Ascending aorta (tissue), 2 donors: ENCODE results near the gene TRMT44. TPM values are rescaled to one million over a fixed set of nuclear protein-coding genes. Genes with fewer than 3 reads are reported as not detected.

Experiments used
- DNase-seq, 2 donors: peaks; one replicate each; pipeline ENCODE4 v3.0.0-alpha.2; 2019; ENCODE audit warnings: low spot score in 2 of 2
- H3K27ac ChIP-seq, 2 donors: fragments of 200-600 bp; sonication (generic); one replicate each; pipeline ENCODE4 v1.5.1; 2016 to 2017; ENCODE audit warnings: mild to moderate bottlenecking in 1 of 2
- H3K27me3 ChIP-seq: fragments of 200-600 bp; sonication (generic); one replicate; pipeline ENCODE4 v1.5.1; 2017
- H3K36me3 ChIP-seq, 2 donors: fragments of 200-600 bp; sonication (generic); one replicate each; pipeline ENCODE4 v1.5.1; 2016
- H3K4me1 ChIP-seq, 2 donors: fragments of 200-600 bp; sonication (generic); one replicate each; pipeline ENCODE4 v1.5.1; 2016 to 2017; ENCODE audit warnings: mild to moderate bottlenecking in 1 of 2
- H3K4me3 ChIP-seq, 2 donors: fragments of 200-600 bp; sonication (generic); one replicate each; pipeline ENCODE4 v1.5.1; 2016 to 2017; ENCODE audit warnings: mild to moderate bottlenecking in 1 of 2
- H3K9me3 ChIP-seq, 2 donors: fragments of 200-600 bp; sonication (generic); one replicate each; pipeline ENCODE4 v1.5.1; 2016
- CTCF ChIP-seq, 3 experiments: fragments of 200-600 bp in 2 of 3; fragments of 450-650 bp in 1 of 3; sonication (generic) in 2 of 3; IDR thresholded peaks; one replicate each; pipeline ENCODE4 v1.5.1; 2016 to 2019; ENCODE audit warnings: antibody characterized with exemption in 3 of 3, mild to moderate bottlenecking in 1 of 3, moderate library complexity in 1 of 3
- intact Hi-C: fragments of 100-400 bp; cut with DNase I; formaldehyde crosslinking; loops from one replicate; pipeline ENCODE4 v1.15.1; 2023
- total RNA-seq: library from RNA; depleted of rRNA; stranded (reverse); fragments of >200 nt; gene quantifications from one replicate; pipeline ENCODE4 v1.1.0, GENCODE V29; 2016

The TRMT44 gene
- total RNA-seq: 39.8 TPM

- Histone ChIP-seq H3K36me3 (peaks cover 0 to 5% of the 10 kb centered on the region in 2 donors), H3K9me3 (no peaks in the 10 kb centered on the region), H3K4me3 (peak within 1 kb of the TSS; percentile 89 to 93), H3K4me1 (peaks cover 7 to 31% of the 10 kb centered on the region in 2 donors), H3K27ac (peak within 1 kb of the TSS; percentile 95 to 97), H3K27me3 (no peaks in the 10 kb centered on the region)
- no peak for TF ChIP-seq CTCF (IDR thresholded peaks at IDR 0.05)
- DNase-seq: peak; percentile 79 to 97
- intact Hi-C loops: loop anchor here (1.0 to 2.0 kb wide), 2 partner anchors 12 to 38 kb away; no protein-coding TSS in a partner anchor
Observed at GRCh38 chr4:8440492-8441311, at the start of gene TRMT44, which contains the start of gene ACOX3. TRMT44 (plus strand) TSS chr4:8440777; CDS start chr4:8440823, 46 bp downstream. ACOX3 (minus strand) TSS chr4:8440723; CDS start chr4:8416521, 24,202 bp downstream.

- no peak for TF ChIP-seq CTCF (IDR thresholded peaks at IDR 0.05)
- DNase-seq: no peak
- H3K4me1 ChIP-seq: peaks cover 6 to 24% of the 10 kb centered on the region in 2 donors
- H3K27ac ChIP-seq: no peak overlapping the region
- H3K36me3 ChIP-seq: peaks cover 52 to 59% of the 10 kb centered on the region in 2 donors
- no peaks in the 10 kb centered on the region for H3K9me3 ChIP-seq
- H3K4me3 ChIP-seq: no peak overlapping the region
- no peaks in the 10 kb centered on the region for H3K27me3 ChIP-seq
- intact Hi-C loops: loop anchor here (5.0 kb wide), 1 partner anchor 194 kb away; the partner anchor contains the start of gene SH3TC1
Observed at GRCh38 chr4:8391071-8391470, 49.5 kb upstream of the TRMT44 start.

- Histone ChIP-seq H3K36me3 (peaks cover 50 to 60% of the 10 kb centered on the region in 2 donors), H3K4me1 (peaks cover 6 to 24% of the 10 kb centered on the region in 2 donors), H3K9me3 (no peaks in the 10 kb centered on the region), H3K4me3 (no peak overlapping the region), H3K27me3 (no peaks in the 10 kb centered on the region), H3K27ac (peak overlapping the region; percentile 38 to 57)
- DNase-seq: no peak
- no peak for TF ChIP-seq CTCF (IDR thresholded peaks at IDR 0.05)
- intact Hi-C loops: loop anchor here (5.0 kb wide), 1 partner anchor 195 kb away; the partner anchor contains the start of gene SH3TC1
Observed at GRCh38 chr4:8391972-8392371, 48.6 kb upstream of the TRMT44 start.

GRCh38 chr4:8392591-8393190, 47.9 kb upstream of the TRMT44 start:
- intact Hi-C loops: loop anchor here (5.0 kb wide), 1 partner anchor 195 kb away; the partner anchor contains the start of gene SH3TC1
- Histone ChIP-seq H3K4me3 (no peak overlapping the region), H3K4me1 (peaks cover 6 to 24% of the 10 kb centered on the region in 2 donors), H3K27ac (peak overlapping the region; percentile 38 to 57), H3K9me3 (no peaks in the 10 kb centered on the region), H3K36me3 (peaks cover 50 to 57% of the 10 kb centered on the region in 2 donors), H3K27me3 (no peaks in the 10 kb centered on the region)
- no peak for TF ChIP-seq CTCF (IDR thresholded peaks at IDR 0.05)
- DNase-seq: no peak

- Histone ChIP-seq H3K9me3 (no peaks in the 10 kb centered on the region), H3K4me3 (no peak overlapping the region), H3K27ac (peak overlapping the region; percentile 67 to 79), H3K4me1 (peaks cover 6 to 24% of the 10 kb centered on the region in 2 donors), H3K27me3 (no peaks in the 10 kb centered on the region), H3K36me3 (peaks cover 48 to 49% of the 10 kb centered on the region in 2 donors)
- TF ChIP-seq CTCF (IDR thresholded peaks at IDR 0.05): no peak
- intact Hi-C loops: loop anchor here (5.0 kb wide), 1 partner anchor 196 kb away; the partner anchor contains the start of gene SH3TC1
- peak in 1 of 2 donors; percentile 91 for DNase-seq
Observed at GRCh38 chr4:8393593-8394038, 47.0 kb upstream of the TRMT44 start.
